RWPE1 (cell line): Measurements from ENCODE around the gene POLR2E.

ENCODE experiments used
- CTCF ChIA-PET: fragments of 350-600 bp; sonication (Branson Sonifier 250); formaldehyde crosslinking; extraction: SDS; loops from one replicate; lab custom pipeline; 2021; lab: Yijun Ruan, JAX
- POLR2A ChIA-PET: fragments of 400-600 bp; formaldehyde crosslinking; extraction: SDS; loops from one replicate; lab custom pipeline; 2020; ENCODE audit warnings: antibody characterized with exemption; ENCODE audit not compliant: low non-redundant PET; lab: Yijun Ruan, JAX
- DNase-seq: peaks from one replicate; pipeline ENCODE4 v3.0.0; 2012; ENCODE audit warnings: low spot score
- H3K27ac ChIP-seq: fragments of 450-650 bp; 2 replicates; pipeline ENCODE4 v1.5.1; 2017
- CTCF ChIP-seq: fragments of 450-650 bp; conservative IDR thresholded peaks from 2 replicates; pipeline ENCODE4 v1.5.1; 2017; ENCODE audit warnings: low read depth, mild to moderate bottlenecking

Gene POLR2E

GRCh38 chr19:1073063-1073955 lies 21.9 kb downstream of the POLR2E start:
- ChIA-PET CTCF (interaction anchor here (0.9 kb wide), 1 partner anchor 9 kb away, joined by 3 read pairs; no protein-coding TSS in a partner anchor), POLR2A (no interaction called here)
- peak overlapping the region; percentile 30; the same call in 1 of the 2 replicates for H3K27ac ChIP-seq
- no peak for DNase-seq
- TF ChIP-seq CTCF: no peak

- CTCF ChIA-PET: interaction anchor here (0.9 kb wide), 1 partner anchor 8 kb away, joined by 3 read pairs; no protein-coding TSS in a partner anchor
- TF ChIP-seq CTCF: no peak
Observed at GRCh38 chr19:1072371-1073015, 22.7 kb downstream of the POLR2E start.

GRCh38 chr19:1070931-1071791 lies 24.0 kb downstream of the POLR2E start:
- ChIA-PET CTCF (interaction anchor here (0.6 to 0.8 kb wide), 3 partner anchors 9 to 212 kb away, joined by 3 to 5 read pairs (median 3); partner anchors contain the start of gene CFD), POLR2A (no interaction called here)
- no peak for TF ChIP-seq CTCF
- no peak for DNase-seq
- peak overlapping the region; percentile 19 for H3K27ac ChIP-seq

More at GRCh38 chr19:1072371-1073015, 22.7 kb downstream of the POLR2E start:
- DNase-seq: no peak
- peak overlapping the region; percentile 30; the same call in 1 of the 2 replicates for H3K27ac ChIP-seq
- POLR2A ChIA-PET: interaction anchor here (0.7 kb wide), 1 partner anchor 12 kb away, joined by 3 read pairs; no protein-coding TSS in a partner anchor

GRCh38 chr19:1070576-1070930 lies 24.6 kb downstream of the POLR2E start:
- ChIA-PET POLR2A (no interaction called here), CTCF (interaction anchor here (0.6 to 0.7 kb wide), 3 partner anchors 9 to 211 kb away, joined by 3 to 5 read pairs (median 3); partner anchors contain the start of gene CFD)
- DNase-seq: no peak
- no peak for TF ChIP-seq CTCF
- H3K27ac ChIP-seq: no peak overlapping the region

- no peak overlapping the region for H3K27ac ChIP-seq
- no peak for TF ChIP-seq CTCF
- CTCF ChIA-PET: no interaction called here
- no peak for DNase-seq
- POLR2A ChIA-PET: no interaction called here
Observed at GRCh38 chr19:1069009-1069779, 26.0 kb downstream of the POLR2E start.
